Pancreas (tissue), 10 donors: ENCODE measurements around the gene CRHR1. TPM values are rescaled to one million over a fixed set of nuclear protein-coding genes. Genes with fewer than 3 reads are reported as not detected.

Experiments
- ATAC-seq, 4 donors: fragments of 200-7000 bp; cut with Tn5 transposase; one replicate each; pipeline versions ENCODE4 v1.8.0 to v1.9.1; 2020; ENCODE audit warnings: mild to moderate bottlenecking in 4 of 4, moderate library complexity in 4 of 4
- DNase-seq, 6 donors: peaks; one replicate each; pipeline ENCODE4 v3.0.0-alpha.2; 2020
- FAIRE-seq: peaks from 2 replicates; lab custom pipeline; 2012; peaks lifted over from hg19 to GRCh38; lab: Jason Lieb, UNC
- H3K27ac ChIP-seq, 4 donors: fragments of 200-600 bp; sonication (generic); 1 replicate in 3 of 4; 2 replicates in 1 of 4; pipeline versions ENCODE4 v1.5.0 to v1.8.0; 2020
- H3K27me3 ChIP-seq, 4 donors: fragments of 200-600 bp; one replicate each; pipeline ENCODE4 v1.8.0; 2021
- H3K36me3 ChIP-seq, 3 donors: fragments of 200-600 bp; sonication (generic) in 1 of 3; one replicate each; pipeline versions ENCODE4 v1.5.0 to v1.8.0; 2020 to 2021
- H3K4me1 ChIP-seq, 3 donors: fragments of 200-600 bp; one replicate each; pipeline ENCODE4 v1.8.0; 2021
- H3K4me3 ChIP-seq, 4 donors: fragments of 200-600 bp; sonication (generic) in 2 of 4; one replicate each; pipeline versions ENCODE4 v1.5.0 to v1.8.0; 2020 to 2021
- H3K9me3 ChIP-seq, 4 donors: fragments of 200-600 bp; one replicate each; pipeline ENCODE4 v1.8.0; 2021
- CTCF ChIP-seq, 4 donors: fragments of 200-600 bp; sonication (generic) in 3 of 4; IDR thresholded peaks; one replicate each; pipeline versions ENCODE4 v1.5.0 to v1.8.0; 2021; ENCODE audit warnings: antibody characterized with exemption in 4 of 4
- WGBS, 2 donors: extraction: QIAGEN DNeasy Blood & Tissue Kit; methylation state at CpG; one replicate each; pipeline ENCODE4 v1.1.7; 2013; 5-methylcytosine and 5-hydroxymethylcytosine counted together
- intact Hi-C, 3 donors: fragments of 100-400 bp; cut with DNase I; formaldehyde crosslinking; loops; one replicate each; pipeline versions ENCODE4 v1.11.1 to v1.14.2; 2022
- polyA plus RNA-seq, 2 donors: library from polyadenylated mRNA; stranded (reverse); fragments of 200-250 nt; gene quantifications; one replicate each; pipeline ENCODE4 v1.2.3, GENCODE V29; 2013
- total RNA-seq, 6 donors: library from RNA; stranded (reverse); fragmentation: NEBNext Ultra II Directional in 4 of 6; extraction: Animal tissue kit (Norgen Biotek cat#: 25700) in 4 of 6; gene quantifications; one replicate each; pipeline versions ENCODE4 v1.2.1 to v1.2.4, GENCODE V29; 2021 to 2023
- donor health status: healthy with polysubstance abuse.
- donor health status: DM: no; HTN: no; CAD: no; lungs with moderate emphysema.
- donor health status: DM: no; HTN: no; CAD: no.
- donor health status: control.
- donor health status: control.
- donor health status: Bipolar disorder and iron deficiency.
- donor health status: DM: yes; HTN: yes; CAD: no.
- donor health status: DM: no; HTN: no; CAD: no.
- donor health status: DM: no; HTN: no; CAD: no.
- donor health status: DM: yes; HTN: yes; CAD: no.

CRHR1 gene
- total and polyA plus RNA-seq, 8 donors = 0.13 to 0.31 TPM; not detected in 6

DNA sequence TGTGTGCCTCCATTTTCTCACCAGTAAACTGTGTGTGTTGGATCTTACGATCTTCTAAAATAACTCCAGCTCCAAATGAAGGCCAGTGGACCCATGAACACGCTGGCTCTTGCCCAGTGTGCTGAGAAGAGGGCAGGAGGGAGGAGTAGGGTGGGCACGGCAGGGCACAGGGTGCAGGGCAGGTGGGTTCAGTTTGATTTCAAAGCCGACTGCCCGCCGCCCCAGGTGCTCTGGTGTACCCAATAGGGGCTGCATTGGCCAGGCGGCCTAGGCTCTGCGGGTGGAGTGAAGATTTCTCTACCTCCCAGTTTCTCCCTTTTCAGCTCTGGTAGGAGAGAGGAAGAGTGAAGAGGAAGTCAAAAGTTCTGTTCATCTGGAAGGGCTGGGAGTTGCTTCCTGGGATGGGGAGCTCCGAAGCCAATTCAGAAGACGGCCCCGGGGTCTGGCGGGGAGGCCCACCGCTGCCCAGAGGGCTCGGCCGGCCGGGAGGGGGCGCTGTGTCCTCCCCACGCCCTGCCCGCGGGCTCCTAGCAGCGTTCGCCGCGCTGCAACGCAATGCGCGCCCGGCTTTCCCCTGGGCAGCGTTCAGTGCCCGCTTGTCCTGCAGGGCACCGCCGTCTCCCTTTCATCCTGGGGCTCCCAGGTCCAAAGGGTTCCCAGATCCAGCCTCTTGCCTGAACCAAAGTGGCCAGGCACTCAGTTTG is 1.1 kb upstream of the CRHR1 start:
- Histone ChIP-seq H3K9me3 (no peaks in the 10 kb centered on the region), H3K4me1 (peaks cover 0 to 18% (median 15%) of the 10 kb centered on the region in 3 donors), H3K4me3 (peak overlapping the region in 1 of 4 donors; percentile 50), H3K27ac (no peak overlapping the region), H3K36me3 (no peaks in the 10 kb centered on the region), H3K27me3 (peaks cover 0 to 7% (median 0%) of the 10 kb centered on the region in 4 donors)
- WGBS, 2 donors = 22 to 24% methylated on average over 32 of the region's 32 CpGs
- intact Hi-C loops = no loop called here
- peak in 3 of 4 donors; percentile 16 to 32 (median 28) for TF ChIP-seq CTCF (IDR thresholded peaks at IDR 0.05)
- FAIRE-seq (no peak), DNase-seq (peak in 1 of 6 donors; percentile 80), ATAC-seq (peak; percentile 38 to 74 (median 66))

GRCh38 chr17:45783593-45784292 is 377 bp upstream of the CRHR1 start:
- no peak for TF ChIP-seq CTCF (IDR thresholded peaks at IDR 0.05)
- H3K27ac ChIP-seq = no peak overlapping the region
- H3K4me1 ChIP-seq = peaks cover 0 to 18% (median 15%) of the 10 kb centered on the region in 3 donors
- H3K36me3 ChIP-seq = no peaks in the 10 kb centered on the region
- H3K27me3 ChIP-seq = peaks cover 0 to 7% (median 0%) of the 10 kb centered on the region in 4 donors
- WGBS, 2 donors = 1% methylated on average over 53 to 64 of the region's 64 CpGs
- peak; percentile 13 to 36 (median 26) for ATAC-seq
- peak overlapping the region in 3 of 4 donors; percentile 13 to 50 (median 33) for H3K4me3 ChIP-seq
- intact Hi-C loops = no loop called here
- no peak for FAIRE-seq
- no peaks in the 10 kb centered on the region for H3K9me3 ChIP-seq
- DNase-seq = peak in 3 of 6 donors; percentile 6 to 33 (median 21)

DNA sequence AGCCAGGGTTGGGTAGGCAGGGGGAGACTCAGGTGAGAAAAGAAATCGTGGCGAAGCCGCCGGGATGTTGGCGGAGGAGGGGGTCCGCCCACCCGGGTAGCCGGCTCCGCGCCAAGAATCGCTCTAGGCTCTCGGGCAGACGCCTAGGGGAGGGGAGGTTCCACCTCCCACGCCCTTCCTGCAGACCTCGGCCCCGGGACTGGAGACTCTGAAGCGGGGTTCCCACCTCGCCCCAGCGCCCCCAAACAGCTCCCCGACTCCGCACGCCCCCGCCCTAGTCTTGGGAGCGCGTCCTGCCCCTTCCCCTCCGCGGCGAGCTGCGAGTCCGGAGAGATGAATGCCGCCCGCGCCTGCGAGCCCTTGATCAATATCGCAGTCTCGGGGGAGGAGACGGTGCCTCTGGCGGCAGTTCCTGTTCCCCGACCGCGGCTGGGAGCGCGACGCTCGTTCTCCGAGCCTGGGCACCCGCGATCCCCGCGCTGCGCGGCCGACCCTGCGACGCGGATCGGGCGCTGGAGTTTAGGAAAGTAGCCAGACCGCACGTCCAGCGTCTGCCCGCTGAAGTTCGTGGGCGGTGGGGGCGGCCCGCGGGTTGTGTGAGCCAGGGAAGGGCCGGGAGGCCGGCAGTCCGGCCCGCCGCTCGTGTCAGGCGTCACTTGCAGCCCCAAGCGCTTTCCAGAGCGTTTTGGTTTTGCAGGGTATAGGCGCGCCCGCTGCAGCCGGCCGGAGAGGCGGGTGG is 790 bp downstream of the CRHR1 start:
- 1% methylated on average over 55 to 82 of the region's 82 CpGs for WGBS, 2 donors
- Histone ChIP-seq H3K36me3 (no peaks in the 10 kb centered on the region), H3K27me3 (peaks cover 0 to 7% (median 0%) of the 10 kb centered on the region in 4 donors), H3K4me3 (peak overlapping the region; percentile 13 to 50 (median 28)), H3K9me3 (no peaks in the 10 kb centered on the region), H3K27ac (no peak overlapping the region), H3K4me1 (peaks cover 0 to 18% (median 15%) of the 10 kb centered on the region in 3 donors)
- DNase-seq (peak; percentile 18 to 78 (median 38)), FAIRE-seq (no peak), ATAC-seq (peak; percentile 69 to 78 (median 75))
- TF ChIP-seq CTCF (IDR thresholded peaks at IDR 0.05) = no peak
- intact Hi-C loops = no loop called here

DNA sequence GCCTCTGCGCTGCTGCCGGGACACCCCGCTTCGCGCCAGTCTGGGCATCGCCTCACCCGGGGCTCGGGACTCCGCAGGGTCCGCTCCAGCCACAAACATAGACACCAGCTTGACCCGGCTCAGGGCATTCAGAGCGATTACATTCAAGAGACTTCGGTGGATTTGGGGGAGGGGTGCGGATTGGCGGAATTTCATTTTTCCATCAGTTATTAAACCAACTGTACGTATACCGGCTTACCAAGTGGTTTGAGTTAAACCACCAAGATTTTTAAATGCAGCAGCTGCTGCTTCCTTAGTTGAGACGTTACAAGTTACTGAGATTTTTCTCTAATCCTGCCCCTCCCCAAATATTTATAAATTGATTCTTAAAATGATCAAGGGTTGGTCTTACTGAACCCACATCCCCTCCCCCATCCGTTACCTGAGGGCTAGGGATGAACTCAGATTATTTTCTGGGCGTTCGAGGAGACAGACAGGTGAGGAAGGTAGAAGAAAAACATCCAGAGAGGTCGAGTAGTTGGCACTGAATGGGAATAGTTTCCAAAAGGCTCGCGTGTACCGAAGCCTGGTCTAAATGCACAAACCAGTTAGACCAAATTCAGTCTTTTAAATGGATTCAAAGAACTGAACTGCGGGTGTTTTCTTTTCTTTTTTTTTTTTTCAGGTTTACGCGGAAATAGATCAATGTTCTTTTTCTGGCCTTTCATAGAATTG is 1.5 kb downstream of the CRHR1 start:
- Histone ChIP-seq H3K27me3 (peaks cover 0 to 7% (median 0%) of the 10 kb centered on the region in 4 donors), H3K4me3 (peak overlapping the region; percentile 13 to 50 (median 28)), H3K9me3 (no peaks in the 10 kb centered on the region), H3K36me3 (no peaks in the 10 kb centered on the region), H3K27ac (no peak overlapping the region), H3K4me1 (peaks cover 0 to 19% (median 18%) of the 10 kb centered on the region in 3 donors)
- 33% methylated on average over 28 of the region's 28 CpGs for whole genome bisulfite sequencing, 2 donors
- DNase-seq = no peak
- no peak for FAIRE-seq
- TF ChIP-seq CTCF (IDR thresholded peaks at IDR 0.05) = no peak
- intact Hi-C loops = no loop called here
- ATAC-seq = no peak
